ENCODE data around the gene GIPC1. TPM values are rescaled to one million over a fixed set of nuclear protein-coding genes. Genes with fewer than 3 reads are reported as not detected.

The GIPC1 gene
- polyA plus RNA-seq, 2 of the 4 experiments (the other 2 are of a cell fraction): 52.9 to 86.4 TPM

DNA sequence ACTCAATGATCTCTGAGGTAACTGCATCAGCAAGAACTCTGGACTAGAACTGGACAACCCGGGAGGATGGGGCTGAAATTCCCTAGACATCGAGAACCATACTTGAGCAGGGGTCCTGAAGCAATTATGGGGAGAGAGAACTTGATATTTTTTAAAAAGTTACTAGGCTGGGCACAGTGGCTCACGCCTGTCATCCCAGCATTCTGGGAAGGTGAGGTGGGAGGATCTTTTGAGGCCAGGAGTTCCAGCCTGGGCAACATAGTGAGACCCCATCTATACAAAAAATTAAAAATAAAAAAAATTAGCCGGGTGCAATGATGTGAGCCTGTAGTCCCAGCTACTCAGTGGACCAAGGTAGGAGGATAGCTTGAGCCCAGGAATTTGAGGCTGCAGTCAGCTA is 24.6 kb upstream of the GIPC1 start:
- ChIA-PET CTCF (interaction anchor here (0.8 to 2.3 kb wide), 2 partner anchors 15 to 34 kb away, joined by 3 to 8 read pairs; no protein-coding TSS in a partner anchor), POLR2A (no interaction called here)
- 77% methylated on average over 4 of the region's 4 CpGs for WGBS (ENCODE audit: missing lambda C conversion rate)
- Histone ChIP-seq H3K27ac (peak overlapping the region; percentile 92), H3K9me3 (no peaks in the 10 kb centered on the region), H3K4me2 (peak overlapping the region; percentile 20; the same call in 1 of the 3 replicates), H3K4me3 (no peak overlapping the region), H3K4me1 (peaks cover 42% of the 10 kb centered on the region)
- FAIRE-seq (no peak), DNase-seq (ENCODE audit: low read depth in 1 of 2, low spot score in 1 of 2) (no peak), ATAC-seq (no peak)
- TF ChIP-seq ZFP36 (IDR thresholded peaks at IDR 0.05; ENCODE audit: borderline replicate concordance, partially characterized antibody) (no peak), SREBF2 (IDR thresholded peaks at IDR 0.05) (no peak), HOXB13 (CRISPR knock-in tag; IDR thresholded peaks at IDR 0.05; ENCODE audit: low read depth) (no peak), NR3C1 (IDR thresholded peaks at IDR 0.05) (no peak), CEBPB (IDR thresholded peaks at IDR 0.05) (no peak)
- TF ChIP-seq, protein P1, sequence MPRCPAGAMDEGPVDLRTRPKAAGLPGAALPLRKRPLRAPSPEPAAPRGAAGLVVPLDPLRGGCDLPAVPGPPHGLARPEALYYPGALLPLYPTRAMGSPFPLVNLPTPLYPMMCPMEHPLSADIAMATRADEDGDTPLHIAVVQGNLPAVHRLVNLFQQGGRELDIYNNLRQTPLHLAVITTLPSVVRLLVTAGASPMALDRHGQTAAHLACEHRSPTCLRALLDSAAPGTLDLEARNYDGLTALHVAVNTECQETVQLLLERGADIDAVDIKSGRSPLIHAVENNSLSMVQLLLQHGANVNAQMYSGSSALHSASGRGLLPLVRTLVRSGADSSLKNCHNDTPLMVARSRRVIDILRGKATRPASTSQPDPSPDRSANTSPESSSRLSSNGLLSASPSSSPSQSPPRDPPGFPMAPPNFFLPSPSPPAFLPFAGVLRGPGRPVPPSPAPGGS (IDR thresholded peaks at IDR 0.05): no peak

- ChIA-PET POLR2A (no interaction called here), CTCF (interaction anchor here (1.0 kb wide), 1 partner anchor 15 kb away, joined by 10 read pairs; no protein-coding TSS in a partner anchor)
- DNase-seq (ENCODE audit: low read depth in 1 of 2, low spot score in 1 of 2) (peak in 1 of 2 experiments; percentile 89), FAIRE-seq (no peak), ATAC-seq (peak; percentile 20 to 48; a peak in 3 of 6 replicates)
- peak overlapping the region; percentile 92 for H3K27ac ChIP-seq
- peaks cover 48% of the 10 kb centered on the region for H3K4me1 ChIP-seq
- no peaks in the 10 kb centered on the region for H3K9me3 ChIP-seq
- WGBS (ENCODE audit: missing lambda C conversion rate): 7% methylated on average over 2 of the region's 2 CpGs
- H3K4me3 ChIP-seq: no peak overlapping the region
- peak overlapping the region; percentile 75 for H3K4me2 ChIP-seq
- TF ChIP-seq SREBF2 (IDR thresholded peaks at IDR 0.05): no peak
- TF ChIP-seq CBX8 (IDR thresholded peaks at IDR 0.05): no peak
- no peak for TF ChIP-seq HES2 (IDR thresholded peaks at IDR 0.05)
- TF ChIP-seq FOXS1 (CRISPR knock-in tag; IDR thresholded peaks at IDR 0.05): no peak
- no peak for TF ChIP-seq HOXB5 (CRISPR knock-in tag; IDR thresholded peaks at IDR 0.05)
- no peak for TF ChIP-seq ESRRA (IDR thresholded peaks at IDR 0.05; ENCODE audit: borderline replicate concordance, low read length)
- TF ChIP-seq POLR2AphosphoS2 (conservative IDR thresholded peaks at IDR 0.05; ENCODE audit: low read length): no peak
- TF ChIP-seq RNF2 (IDR thresholded peaks at IDR 0.05; ENCODE audit: borderline replicate concordance, low read depth): no peak
- no peak for TF ChIP-seq KDM5A (IDR thresholded peaks at IDR 0.05)
- TF ChIP-seq HDAC2 (IDR thresholded peaks at IDR 0.05): no peak
- TF ChIP-seq TP53 (CRISPR knock-in tag; IDR thresholded peaks at IDR 0.05): no peak
- TF ChIP-seq, protein P2, sequence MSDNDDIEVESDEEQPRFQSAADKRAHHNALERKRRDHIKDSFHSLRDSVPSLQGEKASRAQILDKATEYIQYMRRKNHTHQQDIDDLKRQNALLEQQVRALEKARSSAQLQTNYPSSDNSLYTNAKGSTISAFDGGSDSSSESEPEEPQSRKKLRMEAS (IDR thresholded peaks at IDR 0.05): peak; percentile 37; the same call in 1 of the 2 replicates
- no peak for TF ChIP-seq TFCP2L1 (CRISPR knock-in tag; IDR thresholded peaks at IDR 0.05)
- no peak for TF ChIP-seq CBX2 (IDR thresholded peaks at IDR 0.05; ENCODE audit: borderline replicate concordance, low read depth)
- no peak for TF ChIP-seq NR3C1 (IDR thresholded peaks at IDR 0.05)
- TF ChIP-seq EP300 (IDR thresholded peaks at IDR 0.05): peak in 1 of 2 experiments; percentile 38; a peak in 2 of 5 replicates
- TF ChIP-seq NPAS2 (CRISPR knock-in tag; IDR thresholded peaks at IDR 0.05; ENCODE audit: borderline replicate concordance): no peak
- TF ChIP-seq ZSCAN20 (CRISPR knock-in tag; IDR thresholded peaks at IDR 0.05): no peak
- TF ChIP-seq POLR2A (IDR thresholded peaks at IDR 0.05; ENCODE audit: low read length): no peak
- peak; percentile 50; the same call in 1 of the 2 replicates for TF ChIP-seq JUNB (IDR thresholded peaks at IDR 0.05)
- no peak for TF ChIP-seq HOXB13 (CRISPR knock-in tag; IDR thresholded peaks at IDR 0.05; ENCODE audit: low read depth)
- TF ChIP-seq E2F6 (IDR thresholded peaks at IDR 0.05; ENCODE audit: borderline replicate concordance, low read depth): no peak
- TF ChIP-seq HMGXB4 (CRISPR knock-in tag; IDR thresholded peaks at IDR 0.05; ENCODE audit: borderline replicate concordance): no peak
- no peak for TF ChIP-seq ZC3H11A (IDR thresholded peaks at IDR 0.05)
- no peak for TF ChIP-seq SMC3 (IDR thresholded peaks at IDR 0.05)
- TF ChIP-seq, protein P1 (IDR thresholded peaks at IDR 0.05): no peak
- no peak for TF ChIP-seq FOSL2 (IDR thresholded peaks at IDR 0.05)
- peak; percentile 73 for TF ChIP-seq FOSL2 (CRISPR knock-in tag; IDR thresholded peaks at IDR 0.05)
- no peak for TF ChIP-seq KDM1A (IDR thresholded peaks at IDR 0.05; ENCODE audit: low read depth)
- TF ChIP-seq NFE2L2 (conservative IDR thresholded peaks at IDR 0.05; ENCODE audit: low read length): no peak
- TF ChIP-seq USF2 (IDR thresholded peaks at IDR 0.05): no peak
- no peak for TF ChIP-seq RFX5 (IDR thresholded peaks at IDR 0.05)
These were observed 24.0 kb upstream of the GIPC1 start for GRCh38 chr19:14519860-14520407.

All from A549 (cell line).